ENCODE measurements around the gene GSG1L.

GSG1L gene

DNA sequence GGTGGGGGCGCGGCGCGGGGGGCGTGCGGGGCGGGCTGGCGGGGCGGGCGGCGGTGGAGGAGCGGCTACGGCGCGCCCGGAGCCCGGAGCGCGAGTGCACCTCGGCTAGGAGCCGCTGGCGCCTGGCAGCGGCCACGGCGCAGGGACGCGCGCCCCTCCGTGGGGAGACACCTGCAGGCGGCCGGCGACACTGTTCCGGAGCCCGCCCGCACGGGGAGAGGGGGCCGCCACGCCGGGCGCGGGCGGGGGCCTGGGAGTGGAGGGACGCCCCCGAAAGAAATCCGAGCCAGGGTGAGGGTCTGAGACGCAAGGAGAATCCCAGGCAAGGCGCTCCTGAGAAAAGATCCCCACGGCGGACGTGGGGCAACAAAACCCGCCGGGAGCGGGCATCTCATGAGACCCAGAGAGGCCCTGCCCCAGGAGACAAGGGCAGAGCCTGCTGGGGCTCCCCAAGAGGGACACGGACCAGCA, at the start of gene GSG1L:
TSS of gene GSG1L (minus strand) at position 124 of the 471 bp plus-strand sequence. CDS start 290 bp downstream, outside the sequence.
- DNase-seq, result no peak

DNA sequence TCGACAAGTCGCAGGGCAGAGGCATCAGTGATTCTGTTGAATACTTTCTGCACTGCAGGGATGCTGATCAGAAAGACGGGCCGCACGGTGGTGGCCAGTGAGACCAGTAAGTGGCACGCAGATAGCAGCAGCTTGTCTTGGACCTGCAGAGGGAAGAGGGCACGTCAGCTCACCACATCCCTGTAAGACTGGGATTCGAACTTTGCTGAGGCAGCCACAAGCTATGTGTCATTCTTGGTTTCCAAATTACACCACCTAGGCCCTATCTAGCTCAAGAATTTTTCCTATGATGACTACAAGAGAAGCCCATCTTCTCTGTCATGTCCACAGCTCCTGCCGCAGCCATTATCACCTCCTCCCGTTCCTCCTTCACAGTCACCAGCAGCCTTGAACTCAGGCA, 49.4 kb upstream of the GSG1L start:
- no peak for DNase-seq

DNA sequence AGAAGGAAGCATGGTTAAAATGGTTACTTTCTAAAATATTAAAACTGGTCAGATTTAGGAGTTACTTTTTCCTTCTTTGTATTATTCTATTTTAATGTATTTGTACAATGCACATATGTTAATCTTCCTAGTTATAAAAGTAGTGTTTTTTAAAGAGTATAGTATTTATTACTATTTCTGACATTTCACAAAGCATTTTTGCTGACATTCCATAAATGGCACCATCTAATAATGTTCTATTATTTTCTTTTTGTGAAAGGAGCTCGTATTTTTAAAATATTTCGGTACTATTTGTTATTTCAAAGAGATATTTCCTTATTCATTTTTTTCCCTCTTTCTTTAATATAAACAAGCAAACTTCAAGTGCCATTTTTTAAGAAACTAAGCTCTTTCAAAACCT, 47.5 kb upstream of the GSG1L start:
- no peak for DNase-seq

DNA sequence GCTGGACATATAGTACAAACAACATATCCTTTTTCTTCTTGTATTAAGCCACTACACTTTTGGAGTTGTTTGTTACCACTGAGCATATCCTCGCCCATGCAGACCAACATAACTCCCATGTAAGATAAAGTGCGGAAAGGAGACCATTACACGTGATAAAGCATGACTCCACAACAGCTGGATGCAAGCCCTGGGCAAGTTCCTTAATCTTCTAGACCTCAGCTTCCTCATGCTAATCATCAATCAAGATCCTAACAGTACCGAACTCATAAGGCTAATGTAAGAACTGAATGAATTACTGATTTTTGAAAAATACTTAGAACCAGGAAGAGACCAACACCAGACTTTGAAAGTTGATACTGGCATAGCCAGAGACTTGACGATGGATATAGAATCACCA, 47.0 kb upstream of the GSG1L start:
- no peak for DNase-seq

DNA sequence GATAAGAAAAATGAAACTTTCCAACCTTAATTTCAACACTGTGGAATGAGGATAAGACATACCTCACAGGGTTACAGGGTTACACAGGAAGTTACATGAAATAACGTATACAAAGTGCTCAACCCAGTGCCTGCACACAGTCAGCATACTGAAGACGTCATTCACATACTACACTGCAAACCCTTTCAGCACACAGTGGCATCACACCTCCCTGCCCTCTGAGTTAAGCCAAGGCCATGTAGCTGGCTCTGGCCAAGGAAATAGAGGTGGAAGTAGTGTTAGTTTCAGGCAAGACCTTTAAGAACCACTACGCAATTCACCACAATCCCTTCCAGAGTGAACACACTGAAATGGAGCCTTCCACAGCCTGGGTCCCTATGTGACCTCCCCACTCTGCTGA, 46.6 kb upstream of the GSG1L start:
- no peak for DNase-seq

DNA sequence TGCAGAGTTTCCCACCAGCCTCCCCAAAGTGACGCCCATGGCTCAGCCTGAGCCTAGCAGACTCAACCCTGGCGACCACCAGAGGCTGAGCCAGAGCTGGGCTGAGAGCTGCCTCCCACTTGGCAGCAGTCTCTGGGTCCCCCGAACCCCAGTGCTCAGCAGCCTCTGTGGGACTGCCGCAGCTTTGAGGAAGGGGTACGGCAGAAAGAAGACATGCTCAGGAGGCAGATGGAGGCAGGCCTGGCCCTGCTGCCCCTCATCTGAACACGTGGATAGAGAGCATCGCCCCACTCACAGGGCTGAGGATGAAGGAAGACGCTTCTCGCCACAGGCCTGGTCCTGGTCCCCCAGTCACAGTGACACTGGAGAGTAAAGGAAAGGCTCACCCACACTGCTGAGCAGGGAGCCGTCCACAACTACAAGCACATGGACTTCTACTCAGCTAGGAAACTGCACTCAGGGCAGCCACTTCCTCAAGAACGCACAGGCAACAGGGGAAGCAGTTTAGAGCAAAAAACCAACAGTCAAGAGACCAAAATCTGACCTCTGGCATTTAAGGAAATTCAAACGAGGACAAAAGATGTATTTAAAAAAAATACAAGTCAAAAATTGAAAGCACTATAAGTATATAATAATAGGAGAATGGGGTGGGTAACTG, 45.2 kb upstream of the GSG1L start:
- no peak for DNase-seq

DNA sequence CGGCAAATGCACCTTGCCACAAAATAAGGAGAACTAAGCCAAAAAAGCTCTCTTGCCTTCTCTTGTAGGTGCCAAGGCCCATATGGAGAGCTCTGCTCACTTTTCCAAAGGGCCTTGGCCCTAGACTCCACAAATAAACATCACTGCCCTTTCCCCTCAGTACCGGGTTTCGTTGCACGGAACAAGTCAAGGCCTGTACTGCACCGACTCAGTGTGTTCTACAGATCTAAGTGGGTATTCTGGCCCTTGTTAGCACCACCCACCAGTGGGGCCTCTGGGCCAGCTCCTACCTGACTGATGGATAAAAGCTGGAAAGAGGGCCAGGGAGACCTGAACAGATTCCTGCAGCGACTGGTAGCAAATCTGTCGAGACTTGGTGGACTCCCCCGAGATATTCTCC, 43.7 kb upstream of the GSG1L start:
- DNase-seq, result no peak

DNA sequence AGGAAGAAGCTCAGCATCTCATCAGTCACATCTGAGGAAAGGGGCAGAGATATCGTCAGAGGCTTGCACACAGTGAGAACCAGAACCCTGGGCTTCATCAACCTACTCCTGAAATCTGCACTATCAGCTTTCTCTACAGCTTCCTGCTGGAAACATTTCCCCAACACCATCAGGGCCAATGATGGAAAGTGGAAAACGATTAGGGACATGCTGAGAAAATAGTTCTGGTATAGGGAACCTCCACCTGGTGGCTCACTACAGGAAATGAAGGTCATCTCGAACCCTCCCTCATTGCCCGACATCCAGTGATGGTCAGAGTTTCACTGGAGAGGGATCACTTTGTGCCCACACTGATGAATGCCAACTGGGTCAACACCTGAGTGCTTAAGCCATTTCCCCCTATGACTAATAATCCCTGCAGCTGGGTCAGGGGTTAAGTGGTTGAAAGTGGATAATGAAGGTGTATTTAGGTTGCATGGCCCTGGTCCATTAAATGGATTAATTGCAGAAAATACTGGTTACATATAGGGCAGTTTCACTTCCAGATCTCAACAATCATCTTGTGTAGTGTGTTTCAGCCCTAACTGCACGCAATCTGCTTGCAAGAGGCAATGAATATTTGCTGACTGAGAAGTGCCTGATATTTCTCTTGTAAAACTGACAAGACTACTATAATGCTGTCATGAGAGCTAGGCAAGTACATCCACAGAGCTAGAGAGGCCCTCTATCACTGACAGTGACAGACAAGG, 43.1 kb upstream of the GSG1L start:
- DNase-seq, result no peak

DNA sequence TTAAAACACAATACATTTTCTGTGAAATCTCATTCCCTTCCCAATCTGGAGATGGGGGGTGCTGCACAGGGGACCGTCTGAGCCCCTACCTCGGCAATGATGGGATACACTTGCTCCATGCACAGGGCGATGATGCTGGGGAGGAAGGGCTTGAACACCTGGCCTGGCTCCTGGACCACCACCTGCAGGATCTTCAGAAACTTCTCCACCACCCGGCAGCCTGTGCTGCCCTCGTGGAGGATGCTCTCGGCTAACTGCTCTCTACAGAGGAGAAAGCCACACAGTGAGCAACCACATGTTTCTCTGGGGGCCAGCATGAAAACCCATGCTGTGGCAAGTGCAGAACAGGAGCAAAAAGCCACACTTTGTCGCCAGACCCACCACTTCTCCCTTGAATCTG, 42.4 kb upstream of the GSG1L start:
- DNase-seq, result no peak

DNA sequence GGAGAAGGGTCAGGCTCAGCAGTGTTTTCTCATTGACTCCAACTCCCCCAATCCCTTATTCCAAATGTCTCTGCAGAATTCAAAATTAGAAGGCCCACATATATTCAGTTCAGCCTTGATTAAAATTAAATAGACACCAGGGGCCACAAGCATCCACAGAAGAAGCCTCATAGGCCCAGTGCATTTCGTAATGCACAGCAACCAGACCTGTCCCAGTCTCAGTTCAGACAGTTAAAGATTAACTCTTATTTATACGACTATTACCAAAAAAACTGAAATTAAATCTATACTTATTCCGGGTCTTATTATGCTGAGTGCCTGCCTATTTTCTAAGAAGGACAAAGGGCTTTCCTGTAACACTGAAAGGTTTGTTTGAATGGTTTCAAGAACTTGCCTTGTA, 41.8 kb upstream of the GSG1L start:
- DNase-seq, result no peak

DNA sequence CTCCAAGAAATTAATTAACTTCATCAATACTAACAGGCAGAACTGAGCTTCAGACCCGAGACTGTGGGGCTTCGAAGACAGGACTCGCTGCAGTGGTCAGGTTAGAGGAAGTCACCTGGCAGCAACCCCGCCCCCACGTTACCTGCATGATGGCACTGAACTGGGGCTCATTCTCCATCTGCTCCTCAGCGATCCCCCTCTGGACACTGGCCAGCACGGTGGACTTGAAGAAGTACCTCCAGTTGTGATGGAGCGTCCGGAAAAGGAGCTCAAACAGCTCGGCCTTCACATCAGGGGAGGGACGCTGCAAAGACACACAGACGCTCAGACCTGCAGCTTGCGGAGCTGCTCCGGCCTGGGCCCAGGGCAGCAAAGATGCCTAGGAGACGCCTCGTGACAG, 40.9 kb upstream of the GSG1L start:
- DNase-seq, result no peak

DNA sequence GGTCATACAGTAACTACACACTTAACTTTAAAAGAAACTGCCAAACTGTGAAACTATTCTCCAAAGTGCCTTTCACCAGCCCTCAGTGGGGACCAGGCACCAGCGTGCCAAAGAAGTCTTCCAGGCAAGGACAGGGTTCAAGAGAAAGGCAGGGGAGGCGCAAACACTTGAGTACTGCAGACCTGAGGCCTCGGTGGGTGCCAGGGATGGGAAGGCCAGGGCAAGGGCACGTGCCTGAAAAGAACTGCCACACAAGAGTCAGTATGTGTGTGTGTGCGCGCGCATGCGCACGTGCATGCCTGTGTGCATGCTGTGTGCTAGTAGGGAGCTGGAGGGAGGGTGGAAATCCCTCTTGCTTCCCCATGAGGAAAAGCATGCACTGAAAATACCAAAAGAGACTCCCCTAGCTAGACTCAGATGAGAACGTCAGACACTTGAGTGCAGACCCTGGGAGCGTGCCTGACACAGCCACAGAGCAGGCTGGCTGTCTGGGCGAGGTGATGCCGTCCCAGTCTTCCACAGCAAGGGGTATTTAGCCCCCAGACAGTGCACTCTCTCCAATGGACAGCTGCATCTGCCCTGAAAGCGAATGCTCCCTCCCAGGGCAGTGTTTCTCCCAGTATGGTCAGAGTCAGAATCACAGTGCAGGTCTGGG, 40.1 kb upstream of the GSG1L start:
- DNase-seq, result no peak

DNA sequence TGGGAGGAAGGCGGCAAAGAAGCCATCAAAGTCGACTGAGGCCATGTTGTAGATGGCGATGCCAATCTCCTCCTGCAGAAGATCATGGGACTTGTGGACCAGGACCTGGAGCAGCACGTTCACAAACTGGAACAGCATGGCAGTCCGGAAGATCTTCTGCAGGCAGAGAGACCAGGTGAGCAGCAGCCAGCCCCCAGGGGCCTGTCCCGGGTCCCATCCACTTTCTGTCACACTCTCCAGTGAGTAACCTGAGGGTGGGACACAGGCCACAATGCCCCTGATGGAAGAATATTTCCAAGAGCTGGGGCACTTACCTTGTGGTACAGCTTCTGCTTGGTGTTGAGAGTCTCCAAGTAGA, 38.0 kb upstream of the GSG1L start:
- DNase-seq, result no peak

DNA sequence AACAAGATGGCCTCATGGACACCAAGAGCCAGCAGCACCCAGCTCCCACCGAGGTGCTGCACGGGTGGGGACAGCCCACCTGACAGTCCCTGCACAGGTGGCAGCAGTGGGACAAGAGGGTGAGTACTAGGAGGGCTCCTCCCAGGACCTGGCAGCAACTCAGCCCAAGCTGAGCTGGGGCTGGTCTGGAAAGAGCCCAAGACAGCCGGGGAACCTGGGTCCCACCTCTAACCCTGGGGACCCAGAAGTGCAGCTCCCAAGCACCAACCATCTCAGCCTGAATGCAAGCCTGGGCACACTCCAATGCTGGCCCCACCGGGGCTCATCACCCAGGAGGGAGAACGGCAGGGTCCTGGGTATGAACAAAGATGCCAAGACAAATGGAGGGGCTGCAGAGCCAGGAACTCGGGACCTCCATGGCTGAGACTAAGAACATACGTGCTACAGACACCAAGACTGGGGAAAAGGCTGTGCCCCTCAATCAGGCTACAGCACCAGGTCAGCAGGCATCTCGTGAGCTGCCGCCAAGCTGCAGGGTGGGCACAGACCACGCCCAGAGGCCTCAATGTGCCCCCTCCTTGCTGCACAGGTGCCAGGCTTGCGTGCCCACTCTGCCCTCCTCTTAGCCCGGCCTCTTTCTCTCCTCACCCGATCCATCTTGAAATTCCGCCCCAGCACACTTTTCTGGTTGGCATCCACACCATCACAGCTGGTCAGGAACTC, 37.5 kb upstream of the GSG1L start:
- DNase-seq, result no peak

DNA sequence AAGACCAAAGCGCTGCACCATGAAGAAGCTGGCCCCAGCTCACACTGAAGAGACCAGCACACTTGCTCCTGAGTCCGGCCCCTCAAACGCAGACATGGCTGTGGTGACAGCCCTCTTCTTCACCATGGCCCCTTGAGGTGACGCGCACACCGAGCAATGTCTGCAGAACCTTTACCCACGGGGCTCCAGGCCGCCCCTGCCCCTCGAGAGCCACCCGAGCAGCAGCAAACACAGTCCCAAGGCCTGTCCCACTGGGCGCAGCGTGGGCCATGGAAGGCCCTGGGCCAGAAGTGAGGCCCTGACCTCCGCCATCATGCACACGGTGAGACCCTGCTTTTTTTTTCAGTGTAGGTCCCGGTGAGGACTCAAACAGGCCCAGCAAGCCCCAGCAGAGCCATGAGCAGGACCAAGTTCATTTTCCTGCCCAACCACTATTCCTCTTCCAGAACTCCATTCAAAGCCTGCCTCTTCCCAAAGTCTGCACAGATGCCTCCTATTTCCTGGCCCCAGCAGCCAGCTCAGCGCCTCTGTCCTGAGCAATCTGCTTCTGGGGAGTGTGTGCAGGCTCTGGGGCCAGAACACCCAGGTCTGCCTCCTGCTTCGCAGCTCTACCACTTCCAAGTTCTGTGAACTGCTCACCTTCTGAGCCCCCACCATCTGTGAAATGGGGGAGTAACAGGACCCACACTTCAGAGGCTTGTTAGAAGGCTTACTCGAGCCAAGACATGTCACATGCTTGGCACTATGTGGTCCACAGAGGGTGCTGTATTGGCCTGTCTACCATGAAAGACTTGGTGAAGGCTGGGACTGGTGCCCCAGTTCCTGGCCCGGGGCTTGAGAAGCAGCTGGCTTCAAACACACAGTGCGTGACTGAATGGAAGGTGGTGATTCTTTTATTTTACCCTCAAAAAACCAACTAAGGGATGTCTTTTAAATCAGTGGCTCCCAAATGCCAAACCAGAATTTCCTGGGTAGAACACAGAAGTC, 35.7 kb upstream of the GSG1L start:
- no peak for DNase-seq

DNA sequence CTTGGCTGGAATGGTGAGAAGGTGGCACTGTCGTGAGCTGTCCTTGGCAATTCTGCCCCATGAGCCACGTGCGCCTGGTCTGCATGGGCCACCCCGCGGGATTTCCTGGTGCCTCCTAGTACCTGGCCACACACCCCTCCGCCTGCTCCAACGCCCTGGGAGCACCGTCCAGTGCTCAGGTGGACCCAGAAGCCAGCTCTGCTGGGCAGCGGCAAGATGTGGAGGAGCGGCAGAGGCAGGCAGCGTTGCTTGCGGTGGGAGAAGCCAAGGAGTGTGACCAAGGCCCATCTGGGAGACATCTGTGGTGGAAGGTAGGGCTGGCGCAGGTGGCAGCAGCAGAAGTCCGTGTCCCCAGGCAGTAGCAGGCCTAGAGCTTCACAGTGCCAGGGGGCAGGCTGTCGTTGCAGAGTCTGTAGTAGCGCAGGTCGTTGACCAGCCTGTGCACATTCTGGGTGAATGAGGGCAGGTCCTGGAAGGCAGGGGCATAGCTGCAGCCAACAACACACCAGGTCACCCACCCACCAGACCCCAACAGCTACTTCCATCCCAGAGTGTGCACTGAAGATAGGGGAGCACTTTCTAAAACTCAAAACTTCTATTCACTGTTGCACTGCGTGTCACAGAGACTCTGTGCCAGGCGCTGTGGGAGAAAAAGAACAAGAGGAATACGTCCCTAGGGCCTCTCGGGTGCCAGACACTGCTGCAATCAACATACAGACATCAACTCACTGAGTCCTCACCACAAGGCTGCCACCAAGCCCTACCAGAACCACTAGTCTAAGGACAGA, 34.9 kb upstream of the GSG1L start:
- DNase-seq, result no peak

DNA sequence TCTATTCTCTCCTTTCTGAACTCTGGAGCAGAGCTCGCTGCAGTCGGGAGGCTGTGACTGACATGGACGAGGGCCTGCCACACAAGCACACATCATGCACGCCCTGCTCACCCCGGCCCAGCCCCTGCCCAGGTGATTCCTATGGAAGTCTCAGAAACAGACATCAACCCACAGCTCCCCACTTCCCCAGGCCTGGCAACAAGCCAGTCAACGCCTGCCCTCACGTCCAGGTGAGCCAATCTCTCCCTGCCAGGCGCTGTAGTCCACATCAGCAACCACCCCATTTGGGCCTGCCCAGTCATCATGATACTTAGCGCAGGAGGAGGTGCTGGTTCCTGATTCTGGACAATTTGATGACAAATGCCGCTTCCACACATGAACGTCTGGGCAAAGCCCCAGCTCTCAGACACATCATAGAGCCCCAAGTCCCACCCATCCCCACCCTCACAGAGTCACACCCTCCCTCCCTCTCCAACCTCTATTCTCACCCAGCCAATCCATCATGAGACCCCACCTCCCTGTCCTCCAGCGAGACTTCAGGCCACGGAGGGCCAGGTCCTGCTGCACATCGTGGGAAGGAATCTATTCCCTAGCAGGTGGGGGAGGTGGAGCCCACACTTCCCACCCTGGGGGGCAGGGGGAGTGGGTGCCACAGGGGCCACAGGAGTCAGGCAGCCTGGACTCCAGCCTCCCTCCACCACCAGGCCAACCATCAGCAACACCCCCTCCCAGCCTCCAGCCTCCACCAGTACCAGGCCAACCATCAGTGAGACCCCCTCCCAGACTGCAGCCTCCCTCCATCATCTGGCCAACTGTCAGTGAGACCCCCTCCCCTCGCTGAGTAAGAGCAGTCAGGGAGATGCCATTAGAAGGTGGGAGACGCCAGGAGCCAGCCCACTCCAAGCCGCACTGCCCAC, 33.7 kb upstream of the GSG1L start:
- no peak for DNase-seq

DNA sequence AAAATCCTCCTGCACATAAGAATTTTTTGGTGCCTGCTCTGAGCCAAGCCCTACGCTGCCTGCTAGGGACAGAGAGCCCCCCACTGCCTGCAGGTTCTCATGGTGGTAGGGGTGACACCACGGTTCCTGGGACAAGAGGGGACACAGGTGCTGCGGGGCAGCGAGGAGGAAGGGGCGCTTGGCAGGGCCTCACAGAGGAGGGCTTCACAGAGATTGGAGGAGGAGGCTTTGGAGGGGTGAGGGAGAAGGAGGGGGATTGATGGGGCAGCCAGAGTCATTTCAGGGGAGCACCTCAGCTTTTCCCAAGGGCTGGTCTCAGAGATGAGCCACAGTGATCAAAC, 29.8 kb upstream of the GSG1L start:
- no peak for DNase-seq

DNA sequence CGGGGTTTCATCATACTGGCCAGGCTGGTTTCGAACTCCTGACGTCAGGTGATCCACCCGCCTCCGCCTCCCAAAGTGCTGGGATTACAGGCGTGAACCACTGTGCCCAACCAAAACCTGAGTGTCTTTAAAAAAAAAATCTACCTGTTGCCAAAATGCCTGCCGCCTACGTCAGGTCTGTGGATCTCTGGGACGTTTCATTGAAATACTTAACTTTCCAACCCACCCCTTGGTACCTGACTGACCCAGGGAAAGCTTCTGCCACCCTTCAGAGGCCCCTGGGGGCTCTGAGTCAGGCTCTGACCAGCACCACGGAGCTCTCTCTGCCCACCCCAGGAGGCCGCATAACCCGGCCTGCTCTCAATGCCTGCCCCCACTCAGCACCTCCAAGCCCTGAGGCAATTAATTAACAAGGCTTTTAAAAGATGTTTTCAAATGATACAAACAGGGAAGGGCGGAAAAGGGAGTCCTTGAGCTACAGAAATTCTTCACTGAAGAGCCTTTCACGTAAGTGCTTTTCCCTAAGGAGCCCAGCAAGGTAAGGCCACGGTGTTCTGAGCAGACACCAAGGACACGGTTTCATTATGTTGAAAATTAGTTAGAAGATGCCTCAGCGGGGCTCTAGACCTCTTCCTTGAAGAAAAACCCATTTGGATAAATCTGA, 29.3 kb upstream of the GSG1L start:
- no peak for DNase-seq

DNA sequence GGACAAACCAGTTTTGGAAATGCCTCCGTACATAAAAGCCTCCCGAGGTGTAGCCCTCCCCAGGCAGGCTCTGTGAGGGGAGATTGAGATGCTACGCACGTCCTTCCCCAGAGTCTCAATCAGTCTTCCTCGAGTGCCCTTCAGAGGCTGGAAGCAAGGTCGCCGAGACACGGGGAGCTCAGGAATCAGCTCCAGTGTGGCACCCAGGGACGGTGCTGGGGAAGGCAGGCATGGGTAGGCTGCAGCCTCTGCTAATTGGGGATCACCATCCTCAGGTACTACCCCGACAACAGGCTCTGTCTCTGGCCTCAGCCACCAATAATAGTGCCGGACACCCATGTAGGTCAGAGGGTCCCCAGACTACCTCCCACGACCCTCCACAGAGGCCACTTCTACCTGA, 28.1 kb upstream of the GSG1L start:
- no peak for DNase-seq
